Astrocyte (in vitro differentiated cells and primary cell): Measurements from ENCODE around the gene FAM20B. TPM values are rescaled to one million over a fixed set of nuclear protein-coding genes. Genes with fewer than 3 reads are reported as not detected.
"Not testable (repeated sequence)": the region's sequence is repeated elsewhere in the genome, so short reads cannot be mapped to it uniquely, and the experiment has no call there.

Experiments
- DNase-seq: peaks from one replicate; pipeline ENCODE4 v3.0.0-alpha.2; 2010; ENCODE audit warnings: low read depth
- FAIRE-seq: peaks from 2 replicates; lab custom pipeline; 2011; peaks lifted over from hg19 to GRCh38; lab: Jason Lieb, UNC
- H2AFZ ChIP-seq: 2 replicates; pipeline ENCODE4 v1.6.0; 2012; ENCODE audit warnings: low read depth, low read length, inconsistent platforms
- H3K27ac ChIP-seq: 2 replicates; pipeline ENCODE4 v1.5.1; 2011; ENCODE audit warnings: low read depth, low read length, inconsistent platforms
- H3K27me3 ChIP-seq: 2 replicates; pipeline ENCODE4 v1.6.0; 2011; ENCODE audit warnings: low read length, inconsistent platforms; ENCODE audit not compliant: insufficient read depth
- H3K36me3 ChIP-seq: 2 replicates; pipeline ENCODE4 v1.5.1; 2011; ENCODE audit warnings: low read length, inconsistent platforms; ENCODE audit not compliant: insufficient read depth
- H3K4me1 ChIP-seq: 2 replicates; pipeline ENCODE4 v1.5.1; 2011; ENCODE audit warnings: low read length, inconsistent platforms; ENCODE audit not compliant: insufficient read depth
- H3K4me2 ChIP-seq: 2 replicates; pipeline ENCODE4 v1.6.0; 2012; ENCODE audit warnings: low read length, inconsistent platforms
- H3K4me3 ChIP-seq: 2 replicates; pipeline ENCODE4 v1.5.1; 2011; ENCODE audit warnings: low read depth, mild to moderate bottlenecking, low read length, inconsistent platforms; ENCODE audit not compliant: insufficient read depth
- H3K79me2 ChIP-seq: 2 replicates; pipeline ENCODE4 v1.6.0; 2012; ENCODE audit warnings: mild to moderate bottlenecking, low read length, inconsistent platforms; ENCODE audit not compliant: insufficient read depth
- H3K9ac ChIP-seq: 2 replicates; pipeline ENCODE4 v1.6.0; 2012; ENCODE audit warnings: mild to moderate bottlenecking, low read length, inconsistent platforms
- H3K9me3 ChIP-seq: 2 replicates; pipeline ENCODE4 v1.5.1; 2012; ENCODE audit warnings: low read depth, mild to moderate bottlenecking, low read length, inconsistent platforms; ENCODE audit not compliant: insufficient read depth
- H4K20me1 ChIP-seq: 2 replicates; pipeline ENCODE4 v1.6.0; 2012; ENCODE audit warnings: low read length, inconsistent platforms; ENCODE audit not compliant: insufficient read depth
- H3K27ac Mint-ChIP-seq: one replicate; pipeline ENCODE4 v1.8.0; 2021; ENCODE audit warnings: mild to moderate bottlenecking, mixed read lengths; ENCODE audit not compliant: unreplicated experiment
- H3K27me3 Mint-ChIP-seq: one replicate; pipeline ENCODE4 v1.8.0; 2021; ENCODE audit warnings: low read depth, mixed read lengths; ENCODE audit not compliant: unreplicated experiment
- H3K36me3 Mint-ChIP-seq: one replicate; pipeline ENCODE4 v1.8.0; 2021; ENCODE audit warnings: low read depth, mixed read lengths; ENCODE audit not compliant: unreplicated experiment
- H3K4me1 Mint-ChIP-seq: one replicate; pipeline ENCODE4 v1.8.0; 2021; ENCODE audit warnings: low read depth, mixed read lengths; ENCODE audit not compliant: unreplicated experiment
- H3K4me3 Mint-ChIP-seq: one replicate; pipeline ENCODE4 v1.8.0; 2021; ENCODE audit warnings: mild to moderate bottlenecking, moderate library complexity, mixed read lengths; ENCODE audit not compliant: unreplicated experiment
- H3K9me3 Mint-ChIP-seq: one replicate; pipeline ENCODE4 v1.8.0; 2021; ENCODE audit warnings: mild to moderate bottlenecking, mixed read lengths; ENCODE audit not compliant: unreplicated experiment
- EZH2 ChIP-seq: IDR thresholded peaks from 2 replicates; pipeline ENCODE4 v1.6.1; 2012; ENCODE audit warnings: mild to moderate bottlenecking, low read length, inconsistent platforms; ENCODE audit not compliant: insufficient read depth
- total RNA-seq: library from RNA; stranded (reverse); gene quantifications from 2 replicates; pipeline ENCODE4 v1.2.1, GENCODE V29; 2021
- TF ChIP-seq, protein P1 (sequence below): IDR thresholded peaks from 2 replicates; pipeline ENCODE4 v1.5.1; 2011; ENCODE audit warnings: low read depth, mild to moderate bottlenecking, inconsistent platforms, low read length, moderate library complexity; ENCODE audit not compliant: insufficient read depth

FAM20B gene
- total RNA-seq, 1 donor from 2014 or later = 34.0 TPM

DNA sequence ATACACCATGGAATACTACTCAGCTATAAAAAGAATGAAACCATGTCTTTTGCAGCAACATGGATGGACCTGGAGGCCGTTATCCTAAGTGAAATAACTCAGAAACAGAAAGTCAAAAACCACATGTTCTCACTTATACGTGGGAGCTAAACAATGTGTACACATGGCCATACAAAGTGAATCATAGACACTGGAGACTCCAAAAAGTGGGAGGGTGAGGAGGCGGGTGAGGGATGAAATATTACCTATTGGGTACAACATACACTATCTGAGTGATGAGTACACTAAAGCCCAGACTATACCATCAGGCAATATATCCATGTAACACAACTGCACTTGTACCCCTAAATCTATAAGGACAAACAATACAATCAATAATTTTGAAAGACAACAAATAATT, 39.5 kb upstream of the FAM20B start:
- H3K9me3 Mint-ChIP-seq = peaks cover 3% of the 10 kb centered on the region
- TF ChIP-seq EZH2 = no peak
- TF ChIP-seq, protein P1, sequence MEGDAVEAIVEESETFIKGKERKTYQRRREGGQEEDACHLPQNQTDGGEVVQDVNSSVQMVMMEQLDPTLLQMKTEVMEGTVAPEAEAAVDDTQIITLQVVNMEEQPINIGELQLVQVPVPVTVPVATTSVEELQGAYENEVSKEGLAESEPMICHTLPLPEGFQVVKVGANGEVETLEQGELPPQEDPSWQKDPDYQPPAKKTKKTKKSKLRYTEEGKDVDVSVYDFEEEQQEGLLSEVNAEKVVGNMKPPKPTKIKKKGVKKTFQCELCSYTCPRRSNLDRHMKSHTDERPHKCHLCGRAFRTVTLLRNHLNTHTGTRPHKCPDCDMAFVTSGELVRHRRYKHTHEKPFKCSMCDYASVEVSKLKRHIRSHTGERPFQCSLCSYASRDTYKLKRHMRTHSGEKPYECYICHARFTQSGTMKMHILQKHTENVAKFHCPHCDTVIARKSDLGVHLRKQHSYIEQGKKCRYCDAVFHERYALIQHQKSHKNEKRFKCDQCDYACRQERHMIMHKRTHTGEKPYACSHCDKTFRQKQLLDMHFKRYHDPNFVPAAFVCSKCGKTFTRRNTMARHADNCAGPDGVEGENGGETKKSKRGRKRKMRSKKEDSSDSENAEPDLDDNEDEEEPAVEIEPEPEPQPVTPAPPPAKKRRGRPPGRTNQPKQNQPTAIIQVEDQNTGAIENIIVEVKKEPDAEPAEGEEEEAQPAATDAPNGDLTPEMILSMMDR = no peak
- Histone ChIP-seq H3K27me3 (no peaks in the 10 kb centered on the region), H3K79me2 (no peaks in the 10 kb centered on the region), H3K9ac (no peak overlapping the region), H3K9me3 (no peaks in the 10 kb centered on the region), H3K36me3 (no peaks in the 10 kb centered on the region), H2AFZ (no peak overlapping the region), H3K4me1 (no peaks in the 10 kb centered on the region), H3K27ac (no peak overlapping the region), H4K20me1 (no peaks in the 10 kb centered on the region), H3K4me3 (no peak overlapping the region), H3K4me2 (no peak overlapping the region)
- FAIRE-seq (no peak), DNase-seq (no peak)
- no peak overlapping the region for H3K4me3 Mint-ChIP-seq
- no peak overlapping the region for H3K27ac Mint-ChIP-seq
- no peaks in the 10 kb centered on the region for H3K27me3 Mint-ChIP-seq
- H3K4me1 Mint-ChIP-seq = no peaks in the 10 kb centered on the region
- H3K36me3 Mint-ChIP-seq = peaks cover 3% of the 10 kb centered on the region

GRCh38 chr1:178988198-178988597, 37.5 kb upstream of the FAM20B start:
- not testable (repeated sequence) for H3K4me2 ChIP-seq, H3K27ac ChIP-seq, H3K4me1 Mint-ChIP-seq, H3K27ac Mint-ChIP-seq, H3K9ac ChIP-seq, H3K36me3 ChIP-seq, H3K79me2 ChIP-seq, H3K4me3 Mint-ChIP-seq, H2AFZ ChIP-seq, FAIRE-seq, H3K9me3 ChIP-seq, H3K27me3 ChIP-seq, H3K4me1 ChIP-seq, H4K20me1 ChIP-seq, DNase-seq, H3K36me3 Mint-ChIP-seq, H3K9me3 Mint-ChIP-seq, H3K27me3 Mint-ChIP-seq, H3K4me3 ChIP-seq

DNA sequence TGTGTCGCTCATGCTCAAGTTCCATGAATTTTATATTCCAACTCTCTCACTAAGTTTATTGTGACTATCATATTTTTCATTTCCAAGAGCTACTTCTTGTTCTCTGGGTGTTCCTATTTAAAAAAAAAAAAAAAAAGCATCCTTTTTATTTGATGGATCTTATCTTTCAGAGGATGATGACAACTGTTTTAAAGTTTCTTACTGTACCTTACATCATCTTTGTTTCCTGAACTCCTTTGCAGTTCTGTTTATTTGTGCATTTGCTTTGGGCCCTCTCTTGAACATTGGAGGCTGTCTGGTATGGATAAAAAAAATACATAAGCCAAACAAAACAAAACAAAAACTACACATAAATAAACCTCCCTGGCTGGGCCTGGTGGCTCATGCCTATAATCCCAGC, 32.1 kb upstream of the FAM20B start:
- Mint-ChIP-seq H3K9me3 (peaks cover 12% of the 10 kb centered on the region), H3K27me3 (no peaks in the 10 kb centered on the region), H3K4me1 (no peaks in the 10 kb centered on the region), H3K27ac (no peak overlapping the region), H3K4me3 (no peak overlapping the region), H3K36me3 (no peaks in the 10 kb centered on the region)
- Histone ChIP-seq H3K27me3 (no peaks in the 10 kb centered on the region), H3K27ac (no peak overlapping the region), H3K36me3 (no peaks in the 10 kb centered on the region), H3K4me2 (no peak overlapping the region), H4K20me1 (no peaks in the 10 kb centered on the region), H3K4me1 (no peaks in the 10 kb centered on the region), H3K9ac (no peak overlapping the region), H2AFZ (no peak overlapping the region), H3K9me3 (peaks cover 4% of the 10 kb centered on the region), H3K4me3 (no peak overlapping the region), H3K79me2 (no peaks in the 10 kb centered on the region)
- no peak for DNase-seq
- TF ChIP-seq, protein P1 = no peak
- no peak for TF ChIP-seq EZH2
- FAIRE-seq = no peak
